Measurements from ENCODE around the gene ECM1. TPM values are rescaled to one million over a fixed set of nuclear protein-coding genes. Genes with fewer than 3 reads are reported as not detected.
A peak's percentile ranks its signal among the peaks of the same experiment; 100 is the strongest.

The ECM1 gene
- total RNA-seq, 1 experiment from 2014 or later = 3.7 TPM

DNA sequence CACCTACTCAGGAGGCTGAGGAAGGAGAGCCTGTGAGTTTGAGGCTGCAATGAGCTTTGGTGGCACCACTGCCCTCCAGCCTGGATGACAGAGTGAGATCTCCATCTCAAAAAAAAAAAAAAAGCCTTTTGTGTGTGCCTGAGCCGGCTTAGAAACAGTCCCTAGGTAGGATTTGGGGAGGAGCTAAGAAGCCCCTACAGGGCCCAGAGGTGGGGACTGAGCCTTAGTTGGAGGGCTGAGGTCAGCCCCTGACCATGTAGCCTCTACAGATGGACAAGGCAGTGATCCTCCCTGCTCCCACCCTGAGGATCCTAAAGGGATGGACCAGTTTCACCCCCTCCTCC lies 43.8 kb downstream of the ECM1 start:
- Histone ChIP-seq H3F3A (ENCODE audit: low read length, unreplicated experiment) (no peaks in the 10 kb centered on the region), H2AFZ (ENCODE audit: low read length) (no peak overlapping the region), H3K9me3 (ENCODE audit: low read length) (no peaks in the 10 kb centered on the region), H3K36me3 (ENCODE audit: low read depth, low read length) (no peaks in the 10 kb centered on the region), H3K27ac (ENCODE audit: low read length) (peak overlapping the region; percentile 21; the same call in 1 of the 2 replicates), H4K20me1 (ENCODE audit: low read length) (no peaks in the 10 kb centered on the region), H3K9ac (ENCODE audit: low read length) (no peak overlapping the region), H3K4me2 (ENCODE audit: low read length) (peak overlapping the region; percentile 42), H3K4me1 (ENCODE audit: insufficient read depth, low read length) (peaks cover 20% of the 10 kb centered on the region), H3K4me3 (ENCODE audit: low read length) (no peak overlapping the region), H3K27me3 (ENCODE audit: low read length) (no peaks in the 10 kb centered on the region), H3K79me2 (ENCODE audit: low read length) (no peaks in the 10 kb centered on the region), H3K9me2 (replicated peaks; ENCODE audit: low read length) (no peaks in the 10 kb centered on the region)
- TF ChIP-seq EZH2 (IDR thresholded peaks at IDR 0.05; ENCODE audit: low read length, unreplicated experiment) (no peak), EZH2phosphoT487 (IDR thresholded peaks at IDR 0.05; ENCODE audit: borderline replicate concordance, low read length) (no peak)
- TF ChIP-seq, protein P1, sequence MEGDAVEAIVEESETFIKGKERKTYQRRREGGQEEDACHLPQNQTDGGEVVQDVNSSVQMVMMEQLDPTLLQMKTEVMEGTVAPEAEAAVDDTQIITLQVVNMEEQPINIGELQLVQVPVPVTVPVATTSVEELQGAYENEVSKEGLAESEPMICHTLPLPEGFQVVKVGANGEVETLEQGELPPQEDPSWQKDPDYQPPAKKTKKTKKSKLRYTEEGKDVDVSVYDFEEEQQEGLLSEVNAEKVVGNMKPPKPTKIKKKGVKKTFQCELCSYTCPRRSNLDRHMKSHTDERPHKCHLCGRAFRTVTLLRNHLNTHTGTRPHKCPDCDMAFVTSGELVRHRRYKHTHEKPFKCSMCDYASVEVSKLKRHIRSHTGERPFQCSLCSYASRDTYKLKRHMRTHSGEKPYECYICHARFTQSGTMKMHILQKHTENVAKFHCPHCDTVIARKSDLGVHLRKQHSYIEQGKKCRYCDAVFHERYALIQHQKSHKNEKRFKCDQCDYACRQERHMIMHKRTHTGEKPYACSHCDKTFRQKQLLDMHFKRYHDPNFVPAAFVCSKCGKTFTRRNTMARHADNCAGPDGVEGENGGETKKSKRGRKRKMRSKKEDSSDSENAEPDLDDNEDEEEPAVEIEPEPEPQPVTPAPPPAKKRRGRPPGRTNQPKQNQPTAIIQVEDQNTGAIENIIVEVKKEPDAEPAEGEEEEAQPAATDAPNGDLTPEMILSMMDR (conservative IDR thresholded peaks at IDR 0.05; ENCODE audit: low read depth, low read length) = no peak
- POLR2A ChIA-PET (ENCODE audit: unreplicated experiment) = interaction anchor here (0.6 to 0.7 kb wide), 3 partner anchors 28 to 730 kb away, joined by 4 to 8 read pairs (median 4); partner anchors contain the start of gene MCL1
- ATAC-seq (no peak), DNase-seq (no peak)
- CTCF ChIA-PET = interaction anchor here (0.6 to 0.9 kb wide), 2 partner anchors 14 to 32 kb away, joined by 3 to 8 read pairs; no protein-coding TSS in a partner anchor
- intact Hi-C loops (cut with micrococcal nuclease) = no loop called here
- BruUV-seq (replicated peaks) = no TSS peak

DNA sequence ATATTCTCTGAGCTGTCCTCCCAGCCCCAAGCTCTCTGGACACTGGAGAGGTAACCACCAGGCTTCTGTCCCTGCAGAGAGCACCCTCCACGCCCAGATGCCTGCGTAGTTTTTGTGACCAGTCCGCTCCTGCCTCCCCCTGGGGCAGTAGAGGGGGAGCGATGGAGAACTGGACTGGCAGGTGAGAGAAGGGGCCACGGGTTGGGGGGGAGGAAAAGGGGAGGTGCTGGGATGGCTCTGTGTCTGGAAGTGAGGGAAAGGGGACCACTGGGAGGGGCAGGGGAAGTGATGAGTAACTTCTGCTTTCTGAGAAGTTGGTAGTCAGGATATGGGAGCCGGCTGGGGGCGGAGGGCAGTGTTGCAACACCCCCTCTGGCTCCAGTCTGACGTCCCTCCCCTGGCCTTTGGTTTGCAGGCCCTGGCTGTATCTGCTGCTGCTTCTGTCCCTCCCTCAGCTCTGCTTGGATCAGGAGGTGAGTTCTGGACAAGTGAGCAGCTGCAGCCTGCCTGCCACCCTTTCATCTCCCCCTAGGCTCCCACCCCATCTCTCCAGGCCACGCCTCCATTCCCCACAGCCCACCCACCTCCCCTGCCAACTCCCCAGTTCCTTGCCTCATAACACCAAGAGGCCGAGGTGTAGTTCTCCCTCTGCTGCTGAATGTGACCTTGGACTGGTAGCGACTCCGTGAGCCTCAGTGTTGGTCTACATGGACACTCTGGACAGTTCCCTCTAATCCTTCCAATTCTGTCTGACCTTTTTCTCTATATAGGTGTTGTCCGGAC lies 44.4 kb downstream of the ECM1 start:
- Histone ChIP-seq H3K79me2 (ENCODE audit: low read length) (no peaks in the 10 kb centered on the region), H3K4me2 (ENCODE audit: low read length) (peak overlapping the region; percentile 42), H4K20me1 (ENCODE audit: low read length) (no peaks in the 10 kb centered on the region), H2AFZ (ENCODE audit: low read length) (no peak overlapping the region), H3K9ac (ENCODE audit: low read length) (no peak overlapping the region), H3K36me3 (ENCODE audit: low read depth, low read length) (no peaks in the 10 kb centered on the region), H3K27ac (ENCODE audit: low read length) (peak overlapping the region; percentile 31), H3K27me3 (ENCODE audit: low read length) (no peaks in the 10 kb centered on the region), H3K9me2 (replicated peaks; ENCODE audit: low read length) (no peaks in the 10 kb centered on the region), H3F3A (ENCODE audit: low read length, unreplicated experiment) (no peaks in the 10 kb centered on the region), H3K9me3 (ENCODE audit: low read length) (no peaks in the 10 kb centered on the region), H3K4me3 (ENCODE audit: low read length) (no peak overlapping the region), H3K4me1 (ENCODE audit: insufficient read depth, low read length) (peaks cover 20% of the 10 kb centered on the region)
- no TSS peak for BruUV-seq (replicated peaks)
- TF ChIP-seq EZH2phosphoT487 (IDR thresholded peaks at IDR 0.05; ENCODE audit: borderline replicate concordance, low read length) = no peak
- no peak for TF ChIP-seq EZH2 (IDR thresholded peaks at IDR 0.05; ENCODE audit: low read length, unreplicated experiment)
- TF ChIP-seq, protein P1 (conservative IDR thresholded peaks at IDR 0.05; ENCODE audit: low read depth, low read length) = no peak
- peak; percentile 82 for DNase-seq
- CTCF ChIA-PET = interaction anchor here (0.9 kb wide), 1 partner anchor 14 kb away, joined by 8 read pairs; no protein-coding TSS in a partner anchor
- intact Hi-C loops (cut with micrococcal nuclease) = no loop called here
- ATAC-seq = peak; percentile 15
- POLR2A ChIA-PET (ENCODE audit: unreplicated experiment) = interaction anchor here (0.6 to 0.7 kb wide), 3 partner anchors 27 to 729 kb away, joined by 4 to 8 read pairs (median 4); partner anchors contain the start of gene MCL1

DNA sequence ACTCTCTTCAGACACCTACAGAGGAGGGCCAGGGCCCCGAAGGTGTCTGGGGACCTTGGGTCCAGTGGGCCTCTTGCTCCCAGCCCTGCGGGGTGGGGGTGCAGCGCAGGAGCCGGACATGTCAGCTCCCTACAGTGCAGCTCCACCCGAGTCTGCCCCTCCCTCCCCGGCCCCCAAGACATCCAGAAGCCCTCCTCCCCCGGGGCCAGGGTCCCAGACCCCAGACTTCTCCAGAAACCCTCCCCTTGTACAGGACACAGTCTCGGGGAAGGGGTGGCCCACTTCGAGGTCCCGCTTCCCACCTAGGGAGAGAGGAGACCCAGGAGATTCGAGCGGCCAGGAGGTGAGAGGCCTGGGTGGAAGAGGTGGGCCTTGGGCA lies 45.0 kb downstream of the ECM1 start:
- intact Hi-C loops (cut with micrococcal nuclease) = no loop called here
- no TSS peak for BruUV-seq (replicated peaks)

More for the DNA sequence above, 45.0 kb downstream of the ECM1 start:
- Histone ChIP-seq H3F3A (ENCODE audit: low read length, unreplicated experiment) (no peaks in the 10 kb centered on the region), H3K9ac (ENCODE audit: low read length) (no peak overlapping the region), H3K27me3 (ENCODE audit: low read length) (no peaks in the 10 kb centered on the region), H3K4me2 (ENCODE audit: low read length) (peak overlapping the region; percentile 42; the same call in 1 of the 2 replicates), H3K9me2 (replicated peaks; ENCODE audit: low read length) (no peaks in the 10 kb centered on the region), H3K79me2 (ENCODE audit: low read length) (no peaks in the 10 kb centered on the region), H3K36me3 (ENCODE audit: low read depth, low read length) (no peaks in the 10 kb centered on the region), H3K27ac (ENCODE audit: low read length) (peak overlapping the region; percentile 31; the same call in 1 of the 2 replicates), H4K20me1 (ENCODE audit: low read length) (no peaks in the 10 kb centered on the region), H3K4me1 (ENCODE audit: insufficient read depth, low read length) (peaks cover 20% of the 10 kb centered on the region), H3K9me3 (ENCODE audit: low read length) (no peaks in the 10 kb centered on the region), H2AFZ (ENCODE audit: low read length) (no peak overlapping the region), H3K4me3 (ENCODE audit: low read length) (no peak overlapping the region)
- ATAC-seq (no peak), DNase-seq (no peak)
- CTCF ChIA-PET = no interaction called here
- POLR2A ChIA-PET (ENCODE audit: unreplicated experiment) = no interaction called here
- TF ChIP-seq EZH2phosphoT487 (IDR thresholded peaks at IDR 0.05; ENCODE audit: borderline replicate concordance, low read length) = no peak
- no peak for TF ChIP-seq EZH2 (IDR thresholded peaks at IDR 0.05; ENCODE audit: low read length, unreplicated experiment)
- TF ChIP-seq, protein P1 (conservative IDR thresholded peaks at IDR 0.05; ENCODE audit: low read depth, low read length) = no peak
